Activated CD4-positive, alpha-beta memory T cell treated with anti-CD3 and anti-CD28 coated beads, Interleukin-2, amount 10 ng/mL, durations not matched to agents 7 days and 5 days (primary cell): ENCODE data around the gene MED14. TPM values are rescaled to one million over a fixed set of nuclear protein-coding genes. Genes with fewer than 3 reads are reported as not detected.
A peak's percentile ranks its signal among the peaks of the same experiment; 100 is the strongest.
"Not testable (repeated sequence)": the region's sequence is repeated elsewhere in the genome, so short reads cannot be mapped to it uniquely, and the experiment has no call there.

Experiments used
- CTCF ChIA-PET: fragments of 350-600 bp; sonication (Branson Sonifier 250); formaldehyde crosslinking; loops from one replicate; lab custom pipeline; 2021; ENCODE audit warnings: antibody characterized with exemption, inconsistent platforms; lab: Charles Lee
- POLR2A ChIA-PET: fragments of 350-600 bp; sonication (Branson Sonifier 250); formaldehyde crosslinking; loops from one replicate; lab custom pipeline; 2021; ENCODE audit warnings: antibody characterized with exemption; lab: Charles Lee
- DNase-seq: peaks from one replicate; pipeline ENCODE4 v3.0.0-alpha.2; 2020
- H3K27ac Mint-ChIP-seq: one replicate; pipeline ENCODE4 v1.8.0; 2021; ENCODE audit warnings: mild to moderate bottlenecking, mixed read lengths
- H3K27me3 Mint-ChIP-seq: one replicate; pipeline ENCODE4 v1.8.0; 2021; ENCODE audit warnings: mixed read lengths
- H3K36me3 Mint-ChIP-seq: one replicate; pipeline ENCODE4 v1.8.0; 2021; ENCODE audit warnings: low read depth, mixed read lengths
- H3K4me1 Mint-ChIP-seq: one replicate; pipeline ENCODE4 v1.8.0; 2021; ENCODE audit warnings: mixed read lengths
- H3K4me3 Mint-ChIP-seq: one replicate; pipeline ENCODE4 v1.8.0; 2021; ENCODE audit warnings: mild to moderate bottlenecking, mixed read lengths
- H3K9me3 Mint-ChIP-seq: one replicate; pipeline ENCODE4 v1.8.0; 2021; ENCODE audit warnings: mixed read lengths
- total RNA-seq, 2 experiments: library from RNA; stranded (reverse); gene quantifications; one replicate each; pipeline ENCODE4 v1.2.3, GENCODE V29; 2021

Gene MED14
- 10 to 100 TPM; 41.4 to 42.7 TPM for total RNA-seq

DNA sequence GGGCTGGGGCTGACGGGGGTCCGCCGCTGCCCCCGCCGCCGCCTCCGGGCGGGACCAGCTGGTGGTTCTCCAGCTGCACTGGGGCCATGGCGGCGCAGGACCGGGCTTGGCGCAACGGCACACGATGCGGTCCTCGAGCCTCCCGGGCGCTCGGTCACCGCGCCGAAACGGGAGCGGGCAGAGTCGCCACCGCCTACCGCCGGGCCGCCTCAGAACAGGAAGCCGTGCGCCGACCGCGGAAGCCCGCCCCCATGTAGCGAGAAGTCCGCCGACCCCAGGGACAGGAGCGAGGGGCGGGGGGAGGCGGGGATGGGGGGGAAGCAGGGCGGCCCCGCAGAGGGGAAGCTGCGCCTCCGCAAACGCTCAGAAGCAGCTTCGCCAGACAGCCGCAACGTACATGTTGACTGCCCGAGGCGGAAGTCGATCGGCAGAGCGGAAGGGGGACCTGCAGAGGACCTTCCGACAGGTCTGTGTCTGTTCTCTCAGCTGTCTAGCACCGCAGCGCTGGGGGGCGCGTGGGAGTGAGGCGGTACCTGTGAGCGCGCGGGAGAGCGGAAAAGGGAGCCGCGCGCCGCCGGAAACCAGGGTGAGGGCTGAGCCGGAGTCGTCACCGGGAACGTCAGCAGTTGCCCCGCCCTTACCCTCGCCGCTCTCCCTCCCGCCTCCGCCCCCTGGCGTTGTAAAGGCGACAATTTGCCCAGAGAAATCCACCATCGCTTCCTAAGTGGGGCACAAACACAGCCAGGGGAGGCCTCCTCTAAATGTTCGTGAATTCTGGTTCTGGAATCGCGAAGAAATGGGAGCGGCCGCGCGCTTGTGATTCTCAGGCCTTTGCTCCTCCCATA is at the start of gene MED14:
MED14 (minus strand) TSS at position 218 of the 845 bp plus-strand sequence; CDS start at position 88, 130 bp downstream.
- peaks cover 6% of the 10 kb centered on the region for H3K36me3 Mint-ChIP-seq
- peak; percentile 87 for DNase-seq
- peak within 1 kb of the TSS; percentile 83 for H3K4me3 Mint-ChIP-seq
- peak within 1 kb of the TSS; percentile 92 for H3K27ac Mint-ChIP-seq
- peaks cover 35% of the 10 kb centered on the region for H3K4me1 Mint-ChIP-seq
- ChIA-PET CTCF (interaction anchor here (0.5 to 1.9 kb wide), 5 partner anchors 59 to 444 kb away, joined by 3 to 7 read pairs (median 4); partner anchors contain the start of gene USP9X), POLR2A (interaction anchor here (1.0 to 3.1 kb wide), 8 partner anchors 9 to 349 kb away, joined by 3 to 23 read pairs (median 4); partner anchors contain the start of genes CXorf38 and USP9X)
- H3K27me3 Mint-ChIP-seq: no peaks in the 10 kb centered on the region
- no peaks in the 10 kb centered on the region for H3K9me3 Mint-ChIP-seq

DNA sequence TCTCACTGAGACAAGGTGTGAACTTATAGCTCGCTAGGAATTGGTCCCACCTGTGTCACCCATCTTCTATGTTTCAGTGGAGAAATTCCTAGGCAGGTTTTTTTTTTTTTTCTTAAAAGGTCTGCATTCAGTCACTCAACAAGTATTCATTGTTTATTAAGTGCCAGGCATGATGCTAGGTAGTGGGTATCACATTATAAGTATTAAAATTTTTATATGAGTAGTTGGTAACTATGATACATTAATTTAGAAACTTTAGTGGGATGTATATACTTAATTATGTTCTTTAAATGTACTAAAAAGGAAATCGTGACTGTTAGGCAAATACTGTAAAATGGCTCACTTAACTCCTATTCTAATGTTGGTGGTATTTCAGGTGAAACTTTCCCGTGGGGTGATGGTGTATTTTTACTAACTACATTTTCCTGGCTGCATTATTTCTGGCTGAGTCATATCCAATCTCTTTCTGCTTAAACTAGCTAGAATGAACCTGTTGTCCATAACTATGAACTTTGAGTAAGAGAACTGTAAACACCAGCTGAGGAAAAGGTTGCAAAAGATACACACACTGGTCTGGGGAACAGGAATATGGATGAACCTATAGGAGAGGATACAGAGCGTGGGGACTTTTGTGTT is 49.3 kb upstream of the MED14 start:
- no peak for DNase-seq
- Mint-ChIP-seq H3K27me3 (no peaks in the 10 kb centered on the region), H3K27ac (no peak overlapping the region), H3K4me3 (no peak overlapping the region), H3K9me3 (no peaks in the 10 kb centered on the region), H3K36me3 (no peaks in the 10 kb centered on the region), H3K4me1 (no peaks in the 10 kb centered on the region)
- POLR2A ChIA-PET: no interaction called here
- CTCF ChIA-PET: interaction anchor here (0.7 kb wide), 1 partner anchor 16 kb away, joined by 3 read pairs; no protein-coding TSS in a partner anchor

DNA sequence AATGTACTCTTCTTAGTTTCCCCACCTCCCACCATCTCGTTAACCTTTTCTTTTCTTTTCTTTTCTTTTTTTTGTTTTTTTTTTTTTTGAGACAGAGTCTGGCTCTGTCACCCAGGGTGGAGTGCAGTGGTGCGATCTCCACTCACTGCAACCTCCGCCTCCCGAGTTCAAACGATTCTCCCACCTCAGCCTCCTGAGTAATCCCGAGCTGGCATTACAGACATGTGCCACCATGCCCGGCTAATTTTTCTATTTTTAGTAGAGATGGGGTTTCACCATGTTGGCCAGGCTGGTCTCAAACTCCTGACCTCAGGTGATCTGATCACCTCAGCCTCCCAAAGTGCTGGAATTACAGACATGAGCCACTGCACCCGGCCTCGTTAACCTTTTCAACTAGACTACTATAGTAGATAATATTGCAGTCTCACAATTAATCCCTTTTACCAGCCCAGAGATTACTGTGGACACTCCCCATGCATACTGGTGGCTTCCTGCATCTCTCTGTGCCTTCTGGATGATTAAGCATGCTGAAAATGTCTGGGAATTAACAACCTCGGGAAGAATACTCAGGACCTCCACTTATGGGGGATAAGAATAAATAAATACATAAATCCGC is 47.4 kb upstream of the MED14 start:
- H3K4me1 Mint-ChIP-seq, POLR2A ChIA-PET, H3K27ac Mint-ChIP-seq, H3K9me3 Mint-ChIP-seq, H3K36me3 Mint-ChIP-seq, H3K4me3 Mint-ChIP-seq, CTCF ChIA-PET, DNase-seq, H3K27me3 Mint-ChIP-seq: not testable (repeated sequence)

DNA sequence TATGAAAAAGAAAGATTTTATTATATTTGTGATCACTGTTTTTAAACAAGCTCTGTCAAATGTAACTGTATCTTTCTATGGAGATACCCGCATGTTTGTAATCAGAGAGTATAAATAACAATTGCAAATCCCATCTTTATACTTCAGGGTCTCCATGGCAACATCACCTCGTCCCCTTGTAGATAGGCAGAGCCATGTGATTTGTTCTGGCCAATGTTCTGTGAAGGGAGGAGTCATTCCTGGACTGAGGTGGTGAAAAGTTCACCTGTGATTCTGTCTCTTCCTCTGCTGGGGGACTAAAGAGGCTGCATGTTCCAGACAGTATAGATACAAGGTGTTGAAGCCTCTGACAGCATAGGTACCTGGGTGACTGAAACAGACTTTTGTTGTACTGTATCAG is 45.6 kb upstream of the MED14 start:
- H3K4me1 Mint-ChIP-seq: no peaks in the 10 kb centered on the region
- POLR2A ChIA-PET: no interaction called here
- CTCF ChIA-PET: no interaction called here
- H3K27ac Mint-ChIP-seq: no peak overlapping the region
- H3K4me3 Mint-ChIP-seq: no peak overlapping the region
- no peaks in the 10 kb centered on the region for H3K9me3 Mint-ChIP-seq
- DNase-seq: no peak
- no peaks in the 10 kb centered on the region for H3K36me3 Mint-ChIP-seq
- H3K27me3 Mint-ChIP-seq: no peaks in the 10 kb centered on the region

DNA sequence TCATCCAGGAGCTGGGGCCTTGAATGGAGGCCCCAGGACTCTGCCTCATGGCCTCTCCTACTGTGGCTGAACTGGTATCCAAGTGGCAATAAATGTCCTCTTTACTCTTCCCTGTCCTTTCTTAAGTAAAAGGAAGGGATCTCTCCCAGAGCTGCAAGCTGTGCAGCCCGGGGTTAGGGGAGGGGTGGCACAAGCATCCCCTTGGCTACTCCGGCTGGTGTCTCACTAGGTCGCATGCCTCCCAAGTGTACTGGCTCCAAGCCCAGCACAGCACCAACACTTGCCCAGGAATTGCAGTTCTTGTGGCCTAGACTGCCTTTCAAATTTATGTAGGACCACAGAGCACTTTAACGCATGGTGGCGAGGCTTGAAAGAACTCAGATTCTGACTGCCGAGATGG is 44.7 kb upstream of the MED14 start:
- CTCF ChIA-PET: no interaction called here
- POLR2A ChIA-PET: no interaction called here
- H3K36me3 Mint-ChIP-seq: no peaks in the 10 kb centered on the region
- no peaks in the 10 kb centered on the region for H3K27me3 Mint-ChIP-seq
- no peaks in the 10 kb centered on the region for H3K9me3 Mint-ChIP-seq
- no peak overlapping the region for H3K27ac Mint-ChIP-seq
- no peak for DNase-seq
- H3K4me3 Mint-ChIP-seq: no peak overlapping the region
- H3K4me1 Mint-ChIP-seq: no peaks in the 10 kb centered on the region

DNA sequence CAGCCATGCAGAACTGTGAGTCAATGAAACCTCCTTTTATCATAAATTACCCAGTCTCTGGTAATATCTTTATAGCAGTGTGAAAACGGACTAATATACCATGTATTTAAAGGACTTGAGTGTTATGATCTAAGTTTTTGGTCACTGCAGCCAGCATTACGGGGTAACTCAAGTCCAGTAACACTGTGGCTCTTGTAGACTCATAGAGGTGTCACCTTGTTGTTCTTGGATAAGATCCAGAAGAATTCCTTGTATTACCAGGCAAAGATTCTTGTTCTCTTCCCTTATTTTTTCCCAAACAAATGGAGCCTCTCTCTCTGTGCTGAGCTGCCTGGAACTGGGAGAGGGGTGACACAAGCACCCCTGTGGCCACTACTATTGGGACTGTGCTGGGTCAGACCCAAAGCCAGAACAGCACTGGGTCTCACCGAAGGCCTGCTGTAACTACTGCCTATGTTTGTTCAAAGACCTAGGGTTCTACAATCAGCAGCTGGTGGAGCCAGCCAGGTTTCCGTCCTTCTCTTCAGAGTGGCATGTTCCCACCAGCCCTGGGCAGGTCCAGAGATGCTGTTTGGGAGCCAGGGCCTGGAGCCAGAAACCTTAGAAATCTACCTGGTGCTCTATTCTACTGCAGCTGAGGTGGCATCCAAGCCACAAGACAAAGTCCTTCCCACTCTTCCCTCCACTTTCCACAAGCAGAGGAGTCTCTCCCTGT is 43.7 kb upstream of the MED14 start:
- Mint-ChIP-seq H3K9me3 (no peaks in the 10 kb centered on the region), H3K4me3 (no peak overlapping the region), H3K27me3 (no peaks in the 10 kb centered on the region), H3K36me3 (no peaks in the 10 kb centered on the region), H3K27ac (no peak overlapping the region), H3K4me1 (no peaks in the 10 kb centered on the region)
- CTCF ChIA-PET: no interaction called here
- POLR2A ChIA-PET: no interaction called here
- DNase-seq: no peak

DNA sequence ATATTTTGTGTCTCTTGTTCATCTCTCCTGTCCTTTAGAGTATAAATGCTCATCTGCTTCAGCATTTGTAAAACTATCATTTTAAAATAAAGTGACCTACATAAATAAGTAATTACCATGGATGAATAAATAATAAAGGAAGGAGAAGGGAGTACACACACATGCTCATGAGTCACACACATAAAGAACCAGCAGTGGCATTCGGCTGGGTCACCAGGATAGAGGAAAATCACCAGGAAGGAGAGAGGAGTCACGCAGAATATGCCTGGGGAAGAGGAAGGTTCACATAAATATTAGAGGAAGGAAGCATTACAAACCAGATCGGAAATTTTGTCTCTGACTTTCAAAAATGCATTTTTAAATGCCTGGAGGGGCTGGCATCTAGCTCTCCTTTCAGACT is 38.5 kb upstream of the MED14 start:
- Mint-ChIP-seq H3K36me3 (no peaks in the 10 kb centered on the region), H3K27ac (no peak overlapping the region), H3K4me1 (no peaks in the 10 kb centered on the region), H3K9me3 (no peaks in the 10 kb centered on the region), H3K4me3 (no peak overlapping the region), H3K27me3 (no peaks in the 10 kb centered on the region)
- CTCF ChIA-PET: no interaction called here
- DNase-seq: no peak
- POLR2A ChIA-PET: no interaction called here

DNA sequence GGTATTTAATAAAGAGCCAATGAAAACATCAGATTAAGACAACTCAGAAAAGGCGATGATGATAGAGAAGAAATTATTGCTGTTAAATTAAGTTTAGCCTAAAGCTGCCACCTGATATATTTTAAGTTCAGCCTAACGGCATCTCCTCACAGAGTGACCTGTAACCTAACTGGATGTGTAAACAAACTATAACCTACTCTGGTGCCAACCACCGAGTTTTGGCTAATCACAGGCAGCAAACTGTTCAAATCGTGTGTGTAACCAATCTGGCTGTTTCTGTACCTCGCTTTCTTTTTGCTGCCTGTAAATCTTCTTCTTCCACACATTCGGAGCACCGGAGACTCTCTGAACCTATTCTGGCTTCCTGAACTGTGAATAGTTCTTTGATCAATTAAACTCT is 37.8 kb upstream of the MED14 start:
- no peak overlapping the region for H3K27ac Mint-ChIP-seq
- ChIA-PET POLR2A (no interaction called here), CTCF (no interaction called here)
- H3K9me3 Mint-ChIP-seq: no peaks in the 10 kb centered on the region
- H3K27me3 Mint-ChIP-seq: no peaks in the 10 kb centered on the region
- no peak overlapping the region for H3K4me3 Mint-ChIP-seq
- no peaks in the 10 kb centered on the region for H3K4me1 Mint-ChIP-seq
- H3K36me3 Mint-ChIP-seq: no peaks in the 10 kb centered on the region
- DNase-seq: no peak

DNA sequence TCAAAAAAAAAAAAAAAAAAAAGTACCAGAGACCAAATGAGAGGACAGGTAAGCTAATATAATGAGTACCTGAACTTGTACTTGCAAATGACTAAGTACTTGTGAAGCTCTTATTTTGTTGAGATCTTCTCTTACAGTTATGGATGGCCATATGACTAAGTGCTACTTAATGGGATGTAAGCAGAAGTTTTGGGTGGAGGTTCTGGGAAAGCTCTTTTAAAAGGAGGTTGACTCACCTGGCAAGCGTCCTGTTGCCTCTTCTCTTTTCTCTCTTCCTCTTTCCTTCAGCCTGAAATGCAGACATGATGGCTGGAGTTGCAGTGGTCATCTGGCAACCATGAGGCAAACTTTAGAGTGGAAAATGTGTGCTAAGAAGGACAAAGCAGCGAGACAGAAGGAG is 36.9 kb upstream of the MED14 start:
- Mint-ChIP-seq H3K9me3 (no peaks in the 10 kb centered on the region), H3K27ac (no peak overlapping the region), H3K27me3 (no peaks in the 10 kb centered on the region), H3K4me3 (no peak overlapping the region), H3K36me3 (no peaks in the 10 kb centered on the region), H3K4me1 (no peaks in the 10 kb centered on the region)
- CTCF ChIA-PET: no interaction called here
- DNase-seq: no peak
- POLR2A ChIA-PET: no interaction called here

DNA sequence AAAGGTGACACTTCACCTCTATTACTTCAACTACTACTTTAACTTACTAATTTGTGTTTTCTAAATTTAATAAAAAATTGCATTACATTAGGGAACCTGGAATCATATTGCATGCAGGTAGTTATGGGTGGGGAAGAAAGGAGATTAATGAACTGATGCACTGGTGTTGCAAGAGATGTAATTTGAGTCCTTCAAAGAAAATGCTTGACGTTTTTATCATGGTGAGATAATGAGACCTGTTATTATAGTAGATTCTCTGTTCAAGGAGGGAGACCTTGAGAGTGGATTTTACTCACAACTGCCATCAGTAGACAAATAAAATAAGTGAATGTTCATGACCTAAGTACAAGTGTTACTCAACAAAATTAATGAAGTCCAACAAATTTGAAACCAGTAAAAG is 26.4 kb upstream of the MED14 start:
- CTCF ChIA-PET: no interaction called here
- Mint-ChIP-seq H3K9me3 (no peaks in the 10 kb centered on the region), H3K36me3 (no peaks in the 10 kb centered on the region), H3K27ac (no peak overlapping the region), H3K4me1 (no peaks in the 10 kb centered on the region), H3K27me3 (no peaks in the 10 kb centered on the region), H3K4me3 (no peak overlapping the region)
- POLR2A ChIA-PET: no interaction called here
- DNase-seq: no peak

DNA sequence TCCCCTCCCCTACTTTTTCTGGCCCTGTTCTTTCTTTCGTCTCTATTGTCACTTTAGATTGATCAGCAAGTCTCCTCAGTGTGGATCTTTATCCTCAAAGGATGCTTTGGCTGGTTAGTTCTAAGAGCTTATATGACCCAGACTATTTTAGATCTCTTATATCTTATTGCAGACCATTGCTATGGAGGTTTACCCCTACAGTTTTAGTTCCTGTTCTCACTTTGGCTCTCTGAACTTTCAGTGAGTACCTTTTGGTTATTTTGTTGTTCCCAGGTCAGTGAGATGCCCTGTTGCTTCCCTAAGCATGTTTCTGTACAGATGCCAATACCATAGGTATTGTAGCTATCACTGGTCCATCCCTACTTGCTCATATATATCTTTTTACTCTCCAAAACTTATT is 24.0 kb upstream of the MED14 start:
- ChIA-PET POLR2A (no interaction called here), CTCF (no interaction called here)
- no peak for DNase-seq
- Mint-ChIP-seq H3K27me3 (no peaks in the 10 kb centered on the region), H3K36me3 (no peaks in the 10 kb centered on the region), H3K9me3 (no peaks in the 10 kb centered on the region), H3K27ac (no peak overlapping the region), H3K4me3 (no peak overlapping the region), H3K4me1 (no peaks in the 10 kb centered on the region)

DNA sequence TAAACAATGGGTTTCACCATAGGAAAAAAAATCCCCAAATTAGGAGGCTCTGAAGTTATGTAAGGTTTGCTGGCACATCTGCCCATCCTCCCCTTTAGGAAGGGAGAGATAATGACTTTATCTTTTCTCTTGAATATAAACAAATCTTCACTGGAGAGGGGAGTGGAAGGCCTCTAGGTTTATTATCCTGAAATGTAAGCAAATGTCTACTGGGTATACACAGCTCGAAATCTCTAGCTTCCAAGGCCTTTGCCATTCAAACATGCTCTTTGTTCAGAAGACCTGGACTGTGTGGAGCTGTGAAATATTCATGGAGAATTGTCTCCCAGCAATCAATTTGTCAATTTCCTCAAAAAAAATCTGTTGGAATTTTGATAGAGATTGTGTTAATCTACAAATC is 21.7 kb upstream of the MED14 start:
- no peaks in the 10 kb centered on the region for H3K4me1 Mint-ChIP-seq
- ChIA-PET CTCF (no interaction called here), POLR2A (no interaction called here)
- peaks cover 2% of the 10 kb centered on the region for H3K9me3 Mint-ChIP-seq
- DNase-seq: no peak
- peaks cover 5% of the 10 kb centered on the region for H3K27me3 Mint-ChIP-seq
- H3K4me3 Mint-ChIP-seq: no peak overlapping the region
- no peak overlapping the region for H3K27ac Mint-ChIP-seq
- no peaks in the 10 kb centered on the region for H3K36me3 Mint-ChIP-seq
